ENCODE results near the gene BMAL1.

DNA sequence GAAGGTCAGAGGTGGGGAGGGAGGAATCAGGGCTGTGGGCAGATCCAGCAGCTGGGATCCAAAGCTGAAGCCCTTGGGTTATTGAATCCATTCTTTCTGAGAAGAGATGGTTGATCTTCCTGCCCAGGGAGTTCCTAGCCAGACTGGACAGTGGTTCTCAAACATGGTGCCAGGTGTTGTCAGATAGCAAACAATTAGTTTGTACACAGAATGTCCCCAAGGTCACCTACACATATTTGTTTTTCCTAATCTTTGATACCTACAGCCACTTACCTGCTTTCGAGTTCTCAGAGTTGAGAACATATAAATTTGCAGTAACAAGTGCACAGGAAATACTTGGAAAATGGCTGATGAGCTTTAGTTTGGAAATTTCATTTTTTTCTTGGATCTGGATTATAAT lies 54.5 kb downstream of the BMAL1 start:
- TF ChIP-seq, protein P1, sequence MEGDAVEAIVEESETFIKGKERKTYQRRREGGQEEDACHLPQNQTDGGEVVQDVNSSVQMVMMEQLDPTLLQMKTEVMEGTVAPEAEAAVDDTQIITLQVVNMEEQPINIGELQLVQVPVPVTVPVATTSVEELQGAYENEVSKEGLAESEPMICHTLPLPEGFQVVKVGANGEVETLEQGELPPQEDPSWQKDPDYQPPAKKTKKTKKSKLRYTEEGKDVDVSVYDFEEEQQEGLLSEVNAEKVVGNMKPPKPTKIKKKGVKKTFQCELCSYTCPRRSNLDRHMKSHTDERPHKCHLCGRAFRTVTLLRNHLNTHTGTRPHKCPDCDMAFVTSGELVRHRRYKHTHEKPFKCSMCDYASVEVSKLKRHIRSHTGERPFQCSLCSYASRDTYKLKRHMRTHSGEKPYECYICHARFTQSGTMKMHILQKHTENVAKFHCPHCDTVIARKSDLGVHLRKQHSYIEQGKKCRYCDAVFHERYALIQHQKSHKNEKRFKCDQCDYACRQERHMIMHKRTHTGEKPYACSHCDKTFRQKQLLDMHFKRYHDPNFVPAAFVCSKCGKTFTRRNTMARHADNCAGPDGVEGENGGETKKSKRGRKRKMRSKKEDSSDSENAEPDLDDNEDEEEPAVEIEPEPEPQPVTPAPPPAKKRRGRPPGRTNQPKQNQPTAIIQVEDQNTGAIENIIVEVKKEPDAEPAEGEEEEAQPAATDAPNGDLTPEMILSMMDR (IDR thresholded peaks at IDR 0.05): no peak
- TF ChIP-seq POLR2A (IDR thresholded peaks at IDR 0.05): no peak
